ENCODE data around the gene D2HGDH. TPM values are rescaled to one million over a fixed set of nuclear protein-coding genes. Genes with fewer than 3 reads are reported as not detected.
"Not testable (repeated sequence)": the region's sequence is repeated elsewhere in the genome, so short reads cannot be mapped to it uniquely, and the experiment has no call there.

D2HGDH gene
- total and polyA plus RNA-seq, 3 experiments from 2014 or later, result 5.7 to 23.4 (median 22.9) TPM

GRCh38 chr2:241759893-241760292 is 25.5 kb downstream of the D2HGDH start:
- Mint-ChIP-seq H3K4me1 (peaks cover 31 to 40% (median 40%) of the 10 kb centered on the region in 3 donors), H3K27ac (peak overlapping the region in 5 of 8 donors; percentile 30 to 68 (median 48)), H3K36me3 (peaks cover 11 to 40% (median 17%) of the 10 kb centered on the region in 3 donors), H3K4me3 (peak overlapping the region in 2 of 7 donors; percentile 8 to 10)
- POLR2A ChIA-PET; H3K9me3 Mint-ChIP-seq; CTCF ChIA-PET; H3K9me3 ChIP-seq (ENCODE audit: low read length); H3K36me3 ChIP-seq (ENCODE audit: insufficient read depth, low read length); H3K4me3 ChIP-seq (ENCODE audit: low read length); H3K27ac ChIP-seq (ENCODE audit: low read depth, low read length); H3K27me3 Mint-ChIP-seq; H3K27me3 ChIP-seq (ENCODE audit: insufficient read depth, low read length, poor library complexity, severe bottlenecking): not testable (repeated sequence)
- H3K4me1 ChIP-seq (ENCODE audit: insufficient read depth, low read length), result peaks cover 22% of the 10 kb centered on the region
- DNase-seq, result peak in 1 of 5 donors; percentile 38

- no peaks in the 10 kb centered on the region for H3K27me3 ChIP-seq (ENCODE audit: insufficient read depth, low read length, poor library complexity, severe bottlenecking)
- no peak overlapping the region for H3K4me3 Mint-ChIP-seq
- H3K9me3 ChIP-seq (ENCODE audit: low read length), result no peaks in the 10 kb centered on the region
- H3K9me3 Mint-ChIP-seq, result peaks cover 0 to 3% (median 2%) of the 10 kb centered on the region in 5 donors
- no peak overlapping the region for H3K27ac ChIP-seq (ENCODE audit: low read depth, low read length)
- peaks cover 22% of the 10 kb centered on the region for H3K4me1 ChIP-seq (ENCODE audit: insufficient read depth, low read length)
- peaks cover 0 to 8% of the 10 kb centered on the region in 2 donors for H3K27me3 Mint-ChIP-seq
- no peaks in the 10 kb centered on the region for H3K36me3 ChIP-seq (ENCODE audit: insufficient read depth, low read length)
- H3K36me3 Mint-ChIP-seq, result peaks cover 11 to 38% (median 17%) of the 10 kb centered on the region in 3 donors
- peak overlapping the region in 4 of 8 donors; percentile 15 to 88 (median 71) for H3K27ac Mint-ChIP-seq
- peak in 1 of 5 donors; percentile 54 for DNase-seq
- peaks cover 31 to 40% (median 40%) of the 10 kb centered on the region in 3 donors for H3K4me1 Mint-ChIP-seq
- ChIA-PET CTCF (no interaction called here), POLR2A (no interaction called here)
- H3K4me3 ChIP-seq (ENCODE audit: low read length), result no peak overlapping the region
Measured at GRCh38 chr2:241760301-241760771, 25.9 kb downstream of the D2HGDH start.

GRCh38 chr2:241762321-241762932 is 28.0 kb downstream of the D2HGDH start:
- Histone ChIP-seq H3K27me3 (ENCODE audit: insufficient read depth, low read length, poor library complexity, severe bottlenecking) (no peaks in the 10 kb centered on the region), H3K9me3 (ENCODE audit: low read length) (no peaks in the 10 kb centered on the region), H3K4me1 (ENCODE audit: insufficient read depth, low read length) (peaks cover 22% of the 10 kb centered on the region), H3K27ac (ENCODE audit: low read depth, low read length) (peak overlapping the region; percentile 85), H3K36me3 (ENCODE audit: insufficient read depth, low read length) (no peaks in the 10 kb centered on the region), H3K4me3 (ENCODE audit: low read length) (peak overlapping the region; percentile 31)
- H3K27ac Mint-ChIP-seq, result peak overlapping the region; percentile 92 to 100 (median 98)
- DNase-seq, result peak in 3 of 5 donors; percentile 21 to 56 (median 31)
- H3K36me3 Mint-ChIP-seq, result peaks cover 9 to 22% (median 17%) of the 10 kb centered on the region in 3 donors
- ChIA-PET POLR2A (interaction anchor here (0.6 to 2.5 kb wide), 7 partner anchors 22 to 106 kb away, joined by 3 to 22 read pairs (median 9); partner anchors contain the start of genes D2HGDH, DTYMK and RTP5), CTCF (interaction anchor here (1.0 to 4.3 kb wide), 12 partner anchors 15 to 116 kb away, joined by 3 to 14 read pairs (median 4); partner anchors contain the start of genes D2HGDH and RTP5)
- H3K27me3 Mint-ChIP-seq, result peaks cover 0 to 8% of the 10 kb centered on the region in 2 donors
- H3K9me3 Mint-ChIP-seq, result peaks cover 0 to 3% (median 2%) of the 10 kb centered on the region in 5 donors
- peaks cover 31 to 40% (median 40%) of the 10 kb centered on the region in 3 donors for H3K4me1 Mint-ChIP-seq
- peak overlapping the region; percentile 53 to 87 (median 82) for H3K4me3 Mint-ChIP-seq

GRCh38 chr2:241762933-241763369 is 28.5 kb downstream of the D2HGDH start:
- H3K4me1 ChIP-seq (ENCODE audit: insufficient read depth, low read length), result peaks cover 22% of the 10 kb centered on the region
- H3K9me3 ChIP-seq (ENCODE audit: low read length), result no peaks in the 10 kb centered on the region
- H3K4me1 Mint-ChIP-seq, result peaks cover 31 to 40% (median 40%) of the 10 kb centered on the region in 3 donors
- H3K36me3 Mint-ChIP-seq, result peaks cover 9 to 20% (median 17%) of the 10 kb centered on the region in 3 donors
- H3K9me3 Mint-ChIP-seq, result peaks cover 0 to 3% (median 2%) of the 10 kb centered on the region in 5 donors
- ChIA-PET POLR2A (interaction anchor here (0.7 to 2.5 kb wide), 8 partner anchors 23 to 448 kb away, joined by 3 to 22 read pairs (median 8); partner anchors contain the start of genes D2HGDH, DTYMK and RTP5), CTCF (interaction anchor here (1.0 to 4.3 kb wide), 12 partner anchors 16 to 116 kb away, joined by 3 to 14 read pairs (median 4); partner anchors contain the start of genes D2HGDH and RTP5)
- no peaks in the 10 kb centered on the region for H3K27me3 ChIP-seq (ENCODE audit: insufficient read depth, low read length, poor library complexity, severe bottlenecking)
- H3K27ac Mint-ChIP-seq, result peak overlapping the region; percentile 92 to 100 (median 98)
- H3K36me3 ChIP-seq (ENCODE audit: insufficient read depth, low read length), result no peaks in the 10 kb centered on the region
- H3K27ac ChIP-seq (ENCODE audit: low read depth, low read length), result peak overlapping the region; percentile 85
- H3K27me3 Mint-ChIP-seq, result peaks cover 0 to 8% of the 10 kb centered on the region in 2 donors
- peak overlapping the region; percentile 53 to 87 (median 82) for H3K4me3 Mint-ChIP-seq
- H3K4me3 ChIP-seq (ENCODE audit: low read length), result peak overlapping the region; percentile 31
- peak; percentile 30 to 94 (median 80) for DNase-seq

GRCh38 chr2:241763551-241764274 is 29.3 kb downstream of the D2HGDH start:
- DNase-seq, result peak in 4 of 5 donors; percentile 31 to 74 (median 34)

GRCh38 chr2:241764275-241765241 is 30.1 kb downstream of the D2HGDH start:
- H3K27me3 Mint-ChIP-seq, result peaks cover 0 to 8% of the 10 kb centered on the region in 2 donors
- H3K4me3 ChIP-seq (ENCODE audit: low read length), result no peak overlapping the region
- peaks cover 4 to 10% (median 9%) of the 10 kb centered on the region in 3 donors for H3K36me3 Mint-ChIP-seq
- H3K9me3 ChIP-seq (ENCODE audit: low read length), result no peaks in the 10 kb centered on the region
- POLR2A ChIA-PET, result interaction anchor here (0.5 to 2.5 kb wide), 3 partner anchors 14 to 104 kb away, joined by 3 to 22 read pairs (median 22); partner anchors contain the start of genes D2HGDH and RTP5
- CTCF ChIA-PET, result interaction anchor here (0.8 to 4.3 kb wide), 4 partner anchors 22 to 40 kb away, joined by 3 to 14 read pairs (median 4); partner anchors contain the start of gene D2HGDH
- H3K4me1 Mint-ChIP-seq, result peaks cover 28 to 44% (median 33%) of the 10 kb centered on the region in 3 donors
- no peaks in the 10 kb centered on the region for H3K27me3 ChIP-seq (ENCODE audit: insufficient read depth, low read length, poor library complexity, severe bottlenecking)
- peak overlapping the region; percentile 43 to 100 (median 96) for H3K27ac Mint-ChIP-seq
- H3K36me3 ChIP-seq (ENCODE audit: insufficient read depth, low read length), result no peaks in the 10 kb centered on the region
- peak in 2 of 5 donors; percentile 21 to 49 for DNase-seq
- H3K4me1 ChIP-seq (ENCODE audit: insufficient read depth, low read length), result peaks cover 22% of the 10 kb centered on the region
- peak overlapping the region; percentile 85 for H3K27ac ChIP-seq (ENCODE audit: low read depth, low read length)
- peak overlapping the region in 5 of 7 donors; percentile 19 to 87 (median 84) for H3K4me3 Mint-ChIP-seq
- H3K9me3 Mint-ChIP-seq, result peaks cover 0 to 3% (median 2%) of the 10 kb centered on the region in 5 donors

More at GRCh38 chr2:241763551-241764274, 29.3 kb downstream of the D2HGDH start:
- peak overlapping the region; percentile 85 for H3K27ac ChIP-seq (ENCODE audit: low read depth, low read length)
- POLR2A ChIA-PET, result interaction anchor here (0.7 to 2.5 kb wide), 8 partner anchors 23 to 449 kb away, joined by 3 to 22 read pairs (median 8); partner anchors contain the start of genes D2HGDH, DTYMK and RTP5
- peak overlapping the region; percentile 92 to 100 (median 98) for H3K27ac Mint-ChIP-seq
- H3K27me3 Mint-ChIP-seq, result peaks cover 0 to 8% of the 10 kb centered on the region in 2 donors
- CTCF ChIA-PET, result interaction anchor here (0.9 to 4.3 kb wide), 9 partner anchors 17 to 115 kb away, joined by 3 to 14 read pairs (median 5); partner anchors contain the start of genes D2HGDH and RTP5
- peak overlapping the region; percentile 31 for H3K4me3 ChIP-seq (ENCODE audit: low read length)
- H3K9me3 ChIP-seq (ENCODE audit: low read length), result no peaks in the 10 kb centered on the region
- H3K36me3 ChIP-seq (ENCODE audit: insufficient read depth, low read length), result no peaks in the 10 kb centered on the region
- H3K36me3 Mint-ChIP-seq, result peaks cover 9 to 18% (median 17%) of the 10 kb centered on the region in 3 donors
- H3K4me1 ChIP-seq (ENCODE audit: insufficient read depth, low read length), result peaks cover 22% of the 10 kb centered on the region
- peaks cover 0 to 3% (median 2%) of the 10 kb centered on the region in 5 donors for H3K9me3 Mint-ChIP-seq
- no peaks in the 10 kb centered on the region for H3K27me3 ChIP-seq (ENCODE audit: insufficient read depth, low read length, poor library complexity, severe bottlenecking)
- H3K4me3 Mint-ChIP-seq, result peak overlapping the region; percentile 53 to 87 (median 82)
- H3K4me1 Mint-ChIP-seq, result peaks cover 31 to 44% (median 40%) of the 10 kb centered on the region in 3 donors
